ENCODE results near the gene KLHL4. TPM values are rescaled to one million over a fixed set of nuclear protein-coding genes. Genes with fewer than 3 reads are reported as not detected.
"Not testable (repeated sequence)": the region's sequence is repeated elsewhere in the genome, so short reads cannot be mapped to it uniquely, and the experiment has no call there.

KLHL4 gene
- total and polyA plus RNA-seq, 10 of the 15 experiments (the other 5 are each of a cell fraction or from before 2014, with no cell fraction given) = 0.03 TPM; not detected in 8

GRCh38 chrX:87641439-87641838 lies 123.8 kb downstream of the KLHL4 start:
- POLR2A ChIA-PET, FAIRE-seq: not testable (repeated sequence)

GRCh38 chrX:87661761-87662160 lies 144.2 kb downstream of the KLHL4 start:
- SMC1A ChIA-PET (ENCODE audit: uncharacterized antibody, unreplicated experiment) = no interaction called here
- intact Hi-C loops (cut with micrococcal nuclease; ENCODE audit: unreplicated experiment) = loop anchor here (5.0 to 10.0 kb wide), 2 partner anchors 79 to 327 kb away; no protein-coding TSS in a partner anchor
- CTCF ChIA-PET = no interaction called here
- FAIRE-seq (no peak), DNase-seq (ENCODE audit: low read depth, low spot score) (no peak), ATAC-seq (no peak)
- Histone ChIP-seq H3K27ac (ENCODE audit: control insufficient read depth, insufficient read depth) (no peak overlapping the region), H3K4me3 (no peak overlapping the region), H3K9ac (ENCODE audit: control insufficient read depth, insufficient read depth, low read length) (no peak overlapping the region), H3K36me3 (ENCODE audit: control insufficient read depth in 2 of 2, insufficient read depth in 2 of 2, low read length in 1 of 2) (no peaks in the 10 kb centered on the region), H2AFZ (ENCODE audit: control insufficient read depth, low read depth, low read length) (no peak overlapping the region), H3K9me3 (replicated peaks; ENCODE audit: control insufficient read depth, insufficient read depth, low read length) (no peaks in the 10 kb centered on the region), H3K27me3 (replicated peaks in 1 of 2; ENCODE audit: control insufficient read depth in 2 of 2, insufficient read depth in 2 of 2, low read length in 1 of 2) (no peaks in the 10 kb centered on the region), H3K79me2 (ENCODE audit: control insufficient read depth, insufficient read depth, low read length) (no peaks in the 10 kb centered on the region), H3K4me2 (ENCODE audit: control insufficient read depth, insufficient read depth) (no peak overlapping the region), H4K20me1 (ENCODE audit: control insufficient read depth, insufficient read depth) (no peaks in the 10 kb centered on the region), H3K4me1 (ENCODE audit: control insufficient read depth, insufficient read depth, low read length) (no peaks in the 10 kb centered on the region)
- POLR2A ChIA-PET = no interaction called here
- TF ChIP-seq BHLHE40 (IDR thresholded peaks at IDR 0.05; ENCODE audit: borderline replicate concordance in 1 of 2, low read depth in 2 of 2, low read length in 1 of 2) (no peak), RCOR1 (conservative IDR thresholded peaks at IDR 0.05; ENCODE audit: low read depth, low read length) (no peak), TCF12 (IDR thresholded peaks at IDR 0.05; ENCODE audit: low read depth, low read length) (no peak), HDAC6 (IDR thresholded peaks at IDR 0.05; ENCODE audit: unreplicated experiment) (no peak)
- RAD21 ChIA-PET (ENCODE audit: unreplicated experiment) = no interaction called here
- in situ Hi-C loops (cut with MboI) = no loop called here
- WGBS (ENCODE audit: insufficient coverage, insufficient replicate concordance, low lambda C conversion rate, missing lambda C conversion rate) = 33% methylated on average over 6 of the region's 6 CpGs
- BruUV-seq (replicated peaks) = no TSS peak

More at GRCh38 chrX:87641439-87641838, 123.8 kb downstream of the KLHL4 start:
- H3K27me3 ChIP-seq (replicated peaks in 1 of 2; ENCODE audit: control insufficient read depth in 2 of 2, insufficient read depth in 2 of 2, low read length in 1 of 2); SMC1A ChIA-PET (ENCODE audit: uncharacterized antibody, unreplicated experiment); DNase-seq (ENCODE audit: low read depth, low spot score); H3K4me2 ChIP-seq (ENCODE audit: control insufficient read depth, insufficient read depth); H3K9me3 ChIP-seq (replicated peaks; ENCODE audit: control insufficient read depth, insufficient read depth, low read length); intact Hi-C loops (cut with micrococcal nuclease; ENCODE audit: unreplicated experiment); H3K9ac ChIP-seq (ENCODE audit: control insufficient read depth, insufficient read depth, low read length); H3K36me3 ChIP-seq (ENCODE audit: control insufficient read depth in 2 of 2, insufficient read depth in 2 of 2, low read length in 1 of 2); CTCF ChIA-PET; H3K27ac ChIP-seq (ENCODE audit: control insufficient read depth, insufficient read depth); ATAC-seq; H4K20me1 ChIP-seq (ENCODE audit: control insufficient read depth, insufficient read depth); H3K4me3 ChIP-seq; BruUV-seq (replicated peaks); H3K79me2 ChIP-seq (ENCODE audit: control insufficient read depth, insufficient read depth, low read length); H3K4me1 ChIP-seq (ENCODE audit: control insufficient read depth, insufficient read depth, low read length); in situ Hi-C loops (cut with MboI); H2AFZ ChIP-seq (ENCODE audit: control insufficient read depth, low read depth, low read length); RAD21 ChIA-PET (ENCODE audit: unreplicated experiment): not testable (repeated sequence)
- 16% methylated on average over 4 of the region's 4 CpGs for WGBS (ENCODE audit: insufficient coverage, insufficient replicate concordance, low lambda C conversion rate, missing lambda C conversion rate)
